Activated CD4-positive, CD25-positive, alpha-beta regulatory T cell (primary cell): Measurements from ENCODE around the gene DCUN1D2.
"Not testable (repeated sequence)": the region's sequence is repeated elsewhere in the genome, so short reads cannot be mapped to it uniquely, and the experiment has no call there.

Experiments used
- DNase-seq, 4 experiments: peaks; one replicate each; lab custom pipeline; 2025; lab: John Stamatoyannopoulos, UW

Gene DCUN1D2

GRCh38 chr13:113464476-113464875, 26.0 kb downstream of the DCUN1D2 start:
- no peak for DNase-seq

DNA sequence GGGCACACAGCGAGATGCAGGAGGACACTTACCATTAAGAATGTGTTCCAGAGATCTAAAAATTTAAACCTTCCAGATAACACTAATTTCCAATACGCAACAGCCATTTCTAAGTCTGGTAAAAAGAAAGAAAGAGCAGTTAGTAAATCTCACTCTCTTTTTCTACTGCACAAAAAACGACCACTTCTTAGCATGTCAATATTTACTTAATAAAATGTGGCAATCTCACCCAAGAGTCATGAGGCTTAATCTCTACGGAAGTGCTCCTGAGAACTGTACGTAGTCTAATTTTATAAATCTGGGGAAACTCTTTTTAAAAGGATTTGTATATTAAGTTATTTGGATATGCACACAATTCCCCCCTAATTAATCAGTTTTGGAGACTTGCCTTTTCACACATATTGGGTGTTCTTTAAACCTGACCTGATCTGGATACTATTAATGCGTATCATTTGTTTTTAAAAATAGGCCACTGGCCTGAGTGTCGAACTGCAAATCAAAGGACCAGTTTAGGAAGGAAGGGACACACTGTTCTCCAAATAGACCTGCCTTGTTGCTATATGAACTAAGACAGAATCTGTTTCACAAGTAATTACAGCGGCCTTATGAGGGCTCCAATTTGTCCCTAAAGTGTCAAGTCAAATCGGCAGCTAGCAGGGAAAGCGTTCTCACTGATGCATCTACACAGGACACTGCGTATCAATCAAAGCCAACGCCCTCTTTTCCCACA, 29.3 kb downstream of the DCUN1D2 start:
- DNase-seq: no peak

GRCh38 chr13:113460599-113460998, 29.9 kb downstream of the DCUN1D2 start:
- no peak for DNase-seq

GRCh38 chr13:113460064-113460555, 30.4 kb downstream of the DCUN1D2 start:
- DNase-seq: no peak

- DNase-seq: no peak
These were observed 32.1 kb downstream of the DCUN1D2 start for GRCh38 chr13:113458253-113459065.

DNA sequence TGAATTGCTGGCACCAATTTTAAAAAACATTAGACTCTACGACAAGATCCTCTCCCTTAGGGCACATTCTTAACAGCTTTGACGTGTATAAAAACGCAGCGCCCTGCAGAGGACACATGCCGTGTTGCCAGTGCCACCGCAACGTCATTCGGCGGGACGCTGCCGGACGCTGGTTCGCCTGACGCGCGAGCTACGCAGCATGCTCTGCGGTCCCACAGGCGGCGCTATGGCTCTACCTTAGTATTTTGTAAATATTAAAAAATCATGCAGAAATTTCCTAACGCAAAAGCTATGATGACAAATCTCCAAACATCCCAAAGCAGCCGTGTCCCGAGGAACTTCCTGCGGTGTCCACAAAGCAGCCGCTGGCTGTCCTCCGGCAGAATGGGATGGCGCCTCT, 33.0 kb downstream of the DCUN1D2 start:
- no peak for DNase-seq

DNA sequence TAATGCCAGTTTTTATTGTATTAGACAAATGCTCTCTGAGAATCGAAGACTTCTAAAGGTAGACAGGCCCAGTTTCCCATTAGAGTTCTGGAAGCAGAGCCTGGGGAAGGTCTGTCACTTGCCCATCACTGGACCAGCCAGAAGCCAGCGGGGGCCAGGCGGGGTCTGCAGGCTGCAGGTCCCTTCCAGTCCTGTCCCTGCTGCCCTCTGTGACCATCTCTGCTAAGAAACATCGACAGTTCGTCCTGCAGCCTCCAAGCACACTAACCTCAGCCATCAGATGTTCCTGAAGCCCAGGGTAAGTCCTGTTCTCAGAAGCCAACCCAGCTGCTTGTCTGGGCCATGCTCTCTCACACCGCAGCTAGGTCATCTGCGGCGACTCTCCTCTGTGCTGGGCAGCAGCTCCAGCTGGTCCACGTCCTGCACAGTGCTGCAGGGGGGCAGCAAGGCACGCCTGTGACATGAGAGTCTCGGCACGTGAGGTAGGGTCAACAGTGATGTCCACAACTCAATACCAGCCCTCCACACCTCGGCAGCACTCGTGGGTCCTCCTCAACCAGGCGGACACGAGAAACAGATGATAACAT, 34.3 kb downstream of the DCUN1D2 start:
- DNase-seq: no peak

- no peak for DNase-seq
These were observed 35.1 kb downstream of the DCUN1D2 start for GRCh38 chr13:113455384-113455783.

DNA sequence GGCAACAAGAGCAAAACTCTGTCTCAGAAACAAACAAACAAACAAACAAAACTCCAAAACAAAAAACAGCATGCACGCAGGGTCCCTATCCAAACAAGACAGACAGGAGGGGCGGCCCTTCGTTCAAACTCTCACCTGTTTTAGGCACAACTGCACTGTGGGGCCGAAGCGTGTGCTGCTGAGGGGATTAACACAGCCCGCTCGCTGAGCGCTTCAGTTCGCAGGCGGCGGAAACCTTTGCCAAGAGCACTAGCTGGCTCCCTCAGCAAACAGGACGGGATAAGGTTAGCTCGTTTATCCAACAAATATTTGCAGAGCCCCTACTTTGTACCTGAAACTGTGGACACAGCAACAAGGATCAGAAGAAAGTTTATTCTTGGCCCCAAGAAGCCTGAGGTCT, 35.6 kb downstream of the DCUN1D2 start:
- DNase-seq: no peak

GRCh38 chr13:113452942-113453901, 37.3 kb downstream of the DCUN1D2 start, which contains the start of gene ADPRHL1:
Gene ADPRHL1 (minus strand): TSS chr13:113453488. CDS start chr13:113453437, 51 bp downstream.
- DNase-seq: no peak

GRCh38 chr13:113452466-113452865, 38.0 kb downstream of the DCUN1D2 start:
- no peak for DNase-seq

DNA sequence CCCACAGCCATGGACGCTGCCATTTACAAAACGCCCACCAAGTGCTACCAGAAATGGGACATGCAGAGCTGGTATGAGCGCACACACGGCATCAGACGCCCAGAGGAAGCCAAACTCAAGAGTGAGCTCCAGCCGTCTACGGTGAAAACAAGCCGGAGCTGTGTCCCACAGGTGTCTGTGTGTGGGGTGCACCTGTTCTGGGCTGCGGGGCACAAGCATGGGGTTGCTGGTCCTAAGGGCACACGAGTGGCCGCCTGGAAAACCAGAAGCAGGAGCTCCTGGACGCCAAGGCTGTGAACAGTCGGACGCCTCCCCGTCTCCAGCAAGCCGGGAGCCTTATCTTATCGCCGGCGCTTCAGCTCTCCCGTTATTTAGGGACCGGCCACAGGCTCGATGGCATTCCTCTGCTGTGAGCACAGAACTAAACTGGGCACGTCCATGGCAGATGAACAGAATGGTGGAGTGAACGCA, 38.5 kb downstream of the DCUN1D2 start:
- DNase-seq: no peak

DNA sequence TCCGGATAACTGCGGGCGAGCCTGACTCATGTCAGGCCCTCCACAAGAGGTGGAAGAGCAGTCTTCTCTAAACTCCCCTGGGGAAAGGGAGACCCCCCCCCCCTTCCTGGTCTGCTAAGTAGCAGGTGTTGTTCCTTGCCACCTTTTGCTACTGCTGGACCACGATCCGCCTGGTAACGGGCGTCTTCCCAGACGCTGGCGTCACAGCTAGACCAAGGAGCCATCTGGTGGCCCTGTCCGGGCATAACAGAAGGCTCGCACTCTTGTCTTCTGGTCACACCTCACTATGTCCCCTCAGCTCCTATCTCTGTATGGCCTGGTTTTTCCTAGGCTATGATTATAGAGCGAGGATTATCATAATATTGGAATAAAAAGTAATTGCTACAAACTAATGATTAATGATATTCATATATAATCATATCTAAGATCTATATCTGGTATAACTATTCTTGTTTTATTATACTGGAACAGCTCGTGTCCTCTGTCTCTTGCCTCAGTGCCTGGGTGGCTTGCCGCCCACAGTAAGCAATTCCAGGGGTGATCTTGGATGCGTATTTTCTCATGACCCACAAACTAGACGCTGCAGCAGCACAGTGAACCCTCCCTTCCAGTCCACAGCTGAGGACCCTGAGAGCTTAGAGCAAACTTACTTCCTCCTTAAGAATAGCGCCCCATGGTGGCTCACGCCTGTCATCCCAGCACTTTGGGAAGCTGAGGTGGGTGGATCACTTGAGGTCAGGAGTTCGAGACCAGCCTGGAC, 39.5 kb downstream of the DCUN1D2 start:
- not testable (repeated sequence) for DNase-seq

GRCh38 chr13:113450348-113450744, 40.2 kb downstream of the DCUN1D2 start:
- DNase-seq: not testable (repeated sequence)

DNA sequence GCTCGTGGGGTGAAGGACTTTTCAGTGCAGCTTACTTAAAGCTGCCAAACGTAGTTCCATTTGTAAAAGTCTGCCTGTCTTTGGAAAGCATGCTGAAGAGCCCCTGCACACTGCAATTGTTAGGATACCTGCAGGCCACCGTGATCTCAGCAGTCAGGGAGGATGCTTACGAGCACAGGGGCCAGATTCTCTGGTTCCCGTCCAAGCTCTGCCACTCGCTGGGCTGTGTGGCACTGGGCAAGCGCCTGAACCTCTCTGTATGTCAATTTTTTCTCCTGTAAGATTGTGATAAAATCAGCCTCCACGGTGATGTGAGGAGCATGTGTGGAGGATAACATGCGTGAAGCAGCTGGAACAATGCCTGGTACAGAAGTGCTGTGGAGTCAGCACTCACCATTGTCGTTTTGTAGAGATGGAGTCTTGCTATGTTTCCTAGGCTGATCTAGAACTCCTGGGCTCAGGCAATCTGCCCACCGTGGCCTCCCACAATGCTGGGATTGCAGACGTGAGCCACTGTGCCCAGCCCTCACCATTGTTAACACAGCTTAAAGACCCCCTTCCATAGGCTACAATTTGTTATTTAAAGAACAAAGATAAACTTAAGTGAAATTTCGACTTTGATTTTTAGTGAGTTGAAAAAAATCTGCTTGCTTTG, 40.7 kb downstream of the DCUN1D2 start:
- no peak for DNase-seq

- peak in 2 of 4 experiments; percentile 25 to 55 for DNase-seq
These were observed 41.4 kb downstream of the DCUN1D2 start for GRCh38 chr13:113448885-113449692.

DNA sequence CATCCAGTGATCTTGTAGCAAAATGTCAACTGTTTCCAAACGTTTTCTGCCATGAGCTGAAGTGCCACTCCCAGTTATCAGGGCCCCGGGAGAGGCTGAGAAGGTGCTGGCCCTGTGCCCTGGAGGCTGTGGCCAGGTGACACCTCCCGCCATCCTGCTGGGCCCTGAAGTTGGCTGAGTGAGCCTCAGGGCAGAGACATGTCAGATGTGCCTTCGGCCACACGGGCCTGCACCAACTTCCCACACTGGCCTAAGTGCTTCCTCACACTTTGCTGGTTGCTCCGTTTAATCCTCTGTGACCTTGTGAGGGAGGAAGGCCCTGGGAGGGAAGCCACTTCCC, 42.0 kb downstream of the DCUN1D2 start:
- no peak for DNase-seq

DNA sequence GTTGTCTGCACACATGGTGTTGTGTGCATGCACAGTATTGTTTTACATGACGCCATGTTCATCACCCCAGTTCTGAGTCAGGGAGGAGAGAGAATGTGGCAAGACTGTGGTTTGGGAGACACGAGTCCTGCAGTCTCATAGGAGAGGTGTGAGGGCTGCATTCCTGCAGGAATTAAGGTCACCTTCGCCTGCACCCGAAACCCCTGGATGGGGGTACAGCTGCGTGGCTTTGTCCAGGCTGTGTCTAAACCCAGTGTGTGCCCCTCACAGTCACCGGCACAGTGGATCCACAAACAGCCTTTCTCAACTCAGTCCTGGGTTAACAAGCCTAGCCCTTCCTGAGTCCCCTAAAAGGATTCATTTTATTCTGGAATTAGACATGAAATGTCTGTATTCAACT, 42.9 kb downstream of the DCUN1D2 start:
- no peak for DNase-seq

DNA sequence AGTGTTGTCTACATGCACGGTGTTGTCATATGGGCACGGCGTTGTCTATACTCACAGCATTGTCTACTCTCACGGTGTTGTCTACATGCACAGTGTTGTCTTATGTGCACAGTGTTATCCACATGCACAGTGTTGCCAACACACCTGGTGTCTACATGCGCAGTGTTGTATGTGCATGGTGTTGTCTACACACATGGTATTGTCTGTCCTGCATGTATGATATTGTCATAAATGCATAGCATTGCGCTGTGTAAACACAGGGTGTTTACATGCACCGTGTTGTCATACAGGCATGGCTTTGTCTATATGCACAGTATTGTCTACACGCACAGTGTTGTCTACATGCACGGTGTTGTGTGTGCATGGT, 44.0 kb downstream of the DCUN1D2 start:
- no peak for DNase-seq
